ENCODE data around the gene BCAS3.

Gene BCAS3

DNA sequence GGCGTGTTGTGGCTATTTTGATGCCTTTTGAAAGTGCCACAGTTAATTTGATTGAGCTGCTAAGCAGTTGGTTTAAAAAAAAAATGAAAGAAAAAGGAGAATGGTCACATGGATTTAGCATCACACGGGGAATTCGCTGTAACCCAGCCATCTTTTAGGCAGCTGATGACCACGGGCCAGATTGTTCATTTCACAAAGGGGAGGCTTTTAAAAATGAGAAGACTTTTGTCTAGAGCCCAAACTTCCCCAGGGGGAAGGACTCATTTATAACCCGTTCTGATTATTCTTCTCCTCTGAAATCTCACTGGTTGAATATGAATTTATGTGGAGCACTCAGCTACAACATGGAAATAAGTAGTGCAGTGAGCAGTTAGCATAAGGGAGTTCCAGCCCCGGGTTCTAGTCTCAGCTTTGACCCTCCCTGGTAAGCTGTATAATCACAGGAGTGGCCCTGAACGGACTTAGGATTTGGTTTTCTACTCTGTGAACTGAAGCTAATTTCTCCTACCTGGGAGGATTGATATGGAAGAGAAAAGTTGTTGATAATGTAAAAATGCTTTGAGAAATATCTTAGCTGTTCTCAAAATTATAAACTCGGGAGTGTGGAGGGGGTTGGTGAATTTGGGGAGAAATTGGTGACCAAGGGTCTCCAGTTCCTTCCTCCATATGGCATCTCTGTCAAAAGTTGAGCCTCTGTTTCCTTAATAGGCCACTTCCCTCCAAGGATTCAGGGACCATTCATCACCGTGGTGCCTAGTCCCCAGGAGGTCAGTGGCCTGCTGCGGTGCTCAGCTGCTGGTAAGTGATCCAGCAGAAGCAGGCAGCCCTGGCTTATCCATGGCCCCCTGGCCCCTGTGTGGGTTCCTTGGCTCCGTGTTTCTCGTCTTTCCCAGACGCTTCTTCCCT is 645.6 kb downstream of the BCAS3 start:
- no peak for DNase-seq (ENCODE audit: low read depth)

DNA sequence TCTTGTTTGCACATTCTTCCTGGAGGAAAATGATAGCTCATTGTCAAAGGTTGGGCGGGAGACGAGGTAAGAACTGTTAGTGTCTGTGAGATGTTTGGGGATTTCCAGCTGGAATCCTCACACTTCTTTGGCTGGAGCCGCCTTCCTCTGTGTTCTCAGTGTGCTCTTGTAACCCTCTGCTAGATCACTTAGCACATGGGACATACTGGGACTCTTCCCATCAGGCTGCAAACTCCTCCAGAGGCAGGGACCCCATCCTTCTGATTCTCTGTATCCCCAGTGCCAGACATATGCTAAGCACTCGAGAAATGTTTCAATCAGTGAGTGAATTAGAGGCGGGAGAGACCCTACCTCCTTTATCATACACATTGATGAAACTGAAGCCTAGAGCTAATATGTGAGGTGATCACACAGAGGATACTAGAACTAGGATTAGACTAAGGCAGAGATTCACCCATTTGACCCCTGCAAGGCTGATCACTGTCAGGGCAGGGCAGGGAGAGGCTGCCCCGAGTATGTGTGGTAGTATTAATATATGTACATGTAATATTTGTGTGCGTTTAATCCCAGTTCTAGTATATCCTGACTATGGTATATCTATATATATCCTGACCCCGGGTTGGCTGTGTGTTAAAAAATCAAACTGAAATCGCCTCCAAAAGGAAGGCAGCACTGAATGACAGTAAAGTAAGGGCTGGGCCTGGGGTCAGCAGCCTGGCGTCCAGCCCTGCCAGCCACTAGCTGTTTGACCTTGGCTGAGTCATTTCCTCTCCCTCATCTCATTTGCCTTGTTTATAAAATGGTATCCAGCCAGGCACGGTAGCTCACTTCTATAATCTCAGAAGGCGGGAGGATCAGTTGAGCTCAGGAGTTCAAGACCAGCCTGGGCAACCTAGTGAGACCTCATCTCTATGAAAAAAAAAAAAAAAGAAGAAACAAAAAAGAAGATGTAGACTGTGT is 646.5 kb downstream of the BCAS3 start:
- DNase-seq (ENCODE audit: low read depth) = no peak

DNA sequence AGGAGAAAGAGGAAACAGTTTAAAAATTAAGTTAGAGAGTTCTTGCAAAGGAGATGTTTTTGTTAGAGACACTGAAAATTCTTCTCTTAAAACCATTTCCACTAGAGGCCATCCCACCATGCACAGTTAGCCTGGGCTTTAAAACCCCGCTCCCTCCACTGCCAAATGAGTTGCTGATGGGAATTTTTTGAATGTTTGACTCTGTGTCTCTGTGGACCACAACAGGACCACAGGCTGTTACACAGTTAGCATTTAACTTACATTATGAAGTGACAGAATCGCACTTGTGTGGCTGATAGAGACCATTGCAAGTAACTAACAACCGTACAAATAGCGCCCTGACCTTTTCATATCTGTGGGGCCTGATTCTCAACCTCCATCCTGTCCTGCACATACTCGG is 647.3 kb downstream of the BCAS3 start:
- no peak for DNase-seq (ENCODE audit: low read depth)

DNA sequence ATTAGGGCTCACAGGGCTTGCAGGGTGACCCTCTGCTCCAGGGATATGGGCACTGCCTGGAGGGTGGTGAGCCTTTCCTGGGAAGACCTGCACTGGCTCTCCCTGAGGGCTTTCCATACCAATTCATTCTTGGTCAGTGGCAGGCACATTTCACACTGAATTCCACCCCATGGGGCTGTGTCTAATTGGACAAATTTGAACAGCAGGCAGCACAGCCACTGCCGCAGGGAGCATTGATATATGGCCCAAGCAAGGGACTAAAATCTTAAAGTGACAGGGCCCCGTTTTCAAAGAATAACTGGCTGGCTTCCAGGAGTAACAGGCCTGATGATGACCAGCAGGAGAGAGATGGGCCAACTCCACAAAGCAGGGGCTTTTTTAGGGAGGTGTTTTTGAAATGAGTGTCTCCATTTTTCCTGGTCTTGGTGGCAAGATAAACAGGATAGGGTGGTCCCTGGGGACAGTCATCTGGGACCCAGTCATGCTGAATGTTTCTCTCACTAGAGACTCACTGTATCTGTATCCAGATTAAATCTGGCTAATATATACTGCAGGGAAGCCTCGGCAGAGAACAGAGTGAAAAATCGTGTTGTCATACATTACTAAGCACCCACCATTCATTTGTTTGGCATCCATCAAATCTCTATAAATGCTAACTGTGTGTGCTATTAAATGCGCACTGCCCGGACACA is 647.9 kb downstream of the BCAS3 start:
- DNase-seq (ENCODE audit: low read depth) = no peak

DNA sequence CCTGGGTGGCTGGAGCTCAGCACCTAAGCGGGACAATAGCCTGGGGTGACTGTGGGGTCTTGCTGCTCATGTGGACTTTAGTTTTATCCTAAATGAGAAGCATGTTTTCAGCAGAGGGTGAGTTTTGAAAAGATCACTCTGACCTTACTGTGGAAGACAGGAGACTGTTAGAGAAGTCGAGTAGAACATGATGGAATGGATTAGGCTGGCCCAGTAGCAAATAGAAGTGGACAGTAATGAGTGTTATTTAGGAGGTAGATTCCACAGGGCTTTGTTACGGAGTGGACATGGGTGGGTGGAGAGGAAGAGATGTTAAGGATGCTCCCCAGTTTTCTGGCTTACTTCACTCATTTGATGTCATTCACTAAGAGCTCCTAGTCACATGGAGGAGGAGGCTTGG is 648.7 kb downstream of the BCAS3 start:
- DNase-seq (ENCODE audit: low read depth) = no peak

DNA sequence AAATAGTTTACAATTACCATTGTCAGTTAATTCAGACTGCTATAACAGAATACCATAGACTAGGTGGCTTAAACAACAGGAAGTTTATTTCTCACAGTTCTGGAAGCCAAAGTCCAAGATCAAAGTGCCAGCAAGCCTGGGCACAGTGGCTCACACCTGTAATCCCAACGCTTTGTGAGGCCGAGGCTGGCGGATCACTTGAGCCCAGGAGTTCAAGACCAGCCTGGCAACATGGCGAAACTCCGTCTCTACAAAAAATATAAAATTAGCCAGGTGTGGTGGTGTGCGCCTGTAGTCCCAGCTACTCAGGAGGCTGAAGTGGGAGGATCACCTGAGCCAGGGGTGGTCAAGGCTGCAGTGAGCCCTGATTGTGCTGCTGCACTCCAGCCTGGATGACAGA is 650.7 kb downstream of the BCAS3 start:
- DNase-seq (ENCODE audit: low read depth) = no peak

DNA sequence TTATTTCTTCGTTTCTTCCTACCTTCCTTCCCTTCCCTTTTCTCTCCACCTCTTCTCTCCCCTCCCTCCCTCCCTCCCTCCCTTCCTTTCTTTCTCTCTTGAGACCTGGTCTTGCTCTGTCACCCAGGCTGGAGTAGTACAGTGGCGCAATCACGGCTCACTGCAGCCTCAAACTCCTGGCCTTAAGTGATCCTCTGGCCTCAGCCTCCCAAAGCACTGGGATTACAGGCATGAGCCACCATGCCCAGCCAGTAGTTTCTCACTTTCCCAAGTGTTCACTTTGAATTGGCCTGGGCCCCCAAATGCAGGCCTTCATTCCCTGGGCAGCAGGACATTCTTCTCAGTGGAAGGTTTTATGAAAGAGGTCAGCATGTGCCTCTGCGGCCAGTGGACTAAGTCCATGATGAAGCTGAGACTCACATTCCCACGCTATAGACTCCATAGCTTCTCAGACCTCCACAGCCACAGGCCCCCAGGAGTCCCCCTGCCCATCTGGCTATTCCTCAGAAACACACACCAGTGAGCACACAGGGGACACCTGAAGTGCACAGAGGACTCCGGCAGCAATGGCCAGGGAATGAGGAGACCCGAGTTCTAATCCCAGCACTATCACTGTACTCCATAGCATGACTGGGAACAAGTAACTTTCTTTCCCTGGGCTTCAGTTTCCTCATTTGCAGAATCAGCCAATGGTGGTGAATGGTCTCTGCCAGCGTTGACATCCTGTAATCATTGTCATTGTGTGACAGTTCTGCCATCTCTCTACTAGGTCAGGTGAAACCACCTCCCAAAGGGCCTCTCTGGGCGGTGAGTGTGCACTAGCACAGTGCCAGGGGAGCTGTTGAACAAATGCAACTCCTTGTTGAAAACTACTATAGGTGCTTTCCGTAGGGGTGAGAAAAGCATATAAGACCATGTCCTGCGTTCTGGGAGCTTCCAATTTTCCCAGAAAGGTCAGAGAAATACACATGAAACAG is 652.8 kb downstream of the BCAS3 start:
- DNase-seq (ENCODE audit: low read depth) = no peak

DNA sequence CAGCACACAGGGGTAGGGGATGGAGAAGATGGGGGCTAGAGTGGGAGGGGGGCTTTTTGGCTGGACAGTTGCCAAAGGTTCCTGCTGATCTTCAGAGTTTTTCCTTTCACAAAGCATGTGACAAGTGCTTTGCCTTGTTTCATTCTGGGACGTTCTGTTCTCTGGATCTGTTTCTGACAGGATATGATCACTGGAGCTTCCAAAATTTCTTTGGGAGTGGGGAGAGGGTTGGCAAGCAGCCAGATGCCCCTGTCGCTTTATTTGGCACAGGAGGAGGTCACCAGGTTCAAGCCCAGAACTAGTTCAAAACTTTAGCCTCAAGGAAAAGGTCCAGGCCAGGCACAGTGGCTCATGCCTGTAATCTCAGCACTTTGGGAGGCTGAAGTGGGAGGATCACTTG is 653.5 kb downstream of the BCAS3 start:
- no peak for DNase-seq (ENCODE audit: low read depth)

DNA sequence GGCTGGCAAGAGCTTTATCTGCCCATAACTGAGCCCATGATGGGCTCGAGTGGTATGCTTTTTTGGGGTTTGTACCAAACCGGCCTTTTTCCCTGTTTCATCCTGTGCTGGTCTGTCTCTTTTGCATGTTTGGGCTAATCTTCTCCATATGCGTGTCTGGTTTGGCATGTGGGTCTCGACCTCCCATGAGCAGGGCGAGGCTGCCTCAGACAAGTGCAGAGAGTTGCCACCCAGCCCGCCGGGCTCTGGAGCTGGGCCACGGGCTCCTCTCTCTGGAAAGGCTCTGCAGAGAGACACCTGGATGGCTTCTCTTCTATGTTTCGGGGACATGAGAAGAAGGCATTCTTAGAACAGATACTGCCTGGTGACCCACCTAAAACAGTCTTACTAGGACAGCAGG is 654.2 kb downstream of the BCAS3 start:
- no peak for DNase-seq (ENCODE audit: low read depth)

DNA sequence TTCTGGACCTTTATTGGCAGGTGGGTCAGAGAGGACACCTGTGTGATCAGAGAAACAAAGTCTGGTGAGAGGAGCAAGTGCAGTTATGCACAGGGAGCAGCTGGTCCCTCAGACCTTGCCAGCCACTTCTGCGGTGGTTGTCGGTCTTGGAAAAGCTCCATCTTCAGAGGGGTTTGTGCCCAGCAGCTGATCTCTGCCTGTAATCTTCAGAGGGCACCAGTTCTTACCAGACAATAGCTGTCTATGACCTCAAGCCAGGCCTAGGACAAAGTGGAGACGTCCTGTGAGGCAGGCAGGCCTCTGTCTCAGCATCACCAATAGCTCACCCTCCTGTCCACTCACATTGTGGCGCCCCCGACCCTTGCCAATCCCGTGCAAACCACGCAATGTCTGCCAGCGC is 655.5 kb downstream of the BCAS3 start:
- DNase-seq (ENCODE audit: low read depth) = no peak

DNA sequence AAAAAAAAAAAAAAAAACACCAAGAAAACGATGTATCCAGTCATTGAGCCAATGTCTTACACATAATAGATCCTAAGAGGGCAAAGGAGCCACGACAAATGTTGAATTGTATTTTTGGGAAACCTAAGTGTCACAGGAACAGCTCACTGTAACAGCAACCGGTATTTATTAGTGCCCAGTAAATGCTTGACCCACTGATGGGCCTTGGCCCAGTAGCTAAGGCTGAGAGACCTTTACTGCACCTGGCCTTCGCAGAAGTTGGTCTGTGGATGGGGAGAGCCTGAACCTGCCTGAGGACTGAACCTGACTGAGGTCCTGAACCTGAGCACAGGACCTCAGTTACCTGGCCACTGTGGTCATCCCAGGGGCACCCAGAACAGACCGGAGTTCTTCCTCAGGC is 657.0 kb downstream of the BCAS3 start:
- no peak for DNase-seq (ENCODE audit: low read depth)

DNA sequence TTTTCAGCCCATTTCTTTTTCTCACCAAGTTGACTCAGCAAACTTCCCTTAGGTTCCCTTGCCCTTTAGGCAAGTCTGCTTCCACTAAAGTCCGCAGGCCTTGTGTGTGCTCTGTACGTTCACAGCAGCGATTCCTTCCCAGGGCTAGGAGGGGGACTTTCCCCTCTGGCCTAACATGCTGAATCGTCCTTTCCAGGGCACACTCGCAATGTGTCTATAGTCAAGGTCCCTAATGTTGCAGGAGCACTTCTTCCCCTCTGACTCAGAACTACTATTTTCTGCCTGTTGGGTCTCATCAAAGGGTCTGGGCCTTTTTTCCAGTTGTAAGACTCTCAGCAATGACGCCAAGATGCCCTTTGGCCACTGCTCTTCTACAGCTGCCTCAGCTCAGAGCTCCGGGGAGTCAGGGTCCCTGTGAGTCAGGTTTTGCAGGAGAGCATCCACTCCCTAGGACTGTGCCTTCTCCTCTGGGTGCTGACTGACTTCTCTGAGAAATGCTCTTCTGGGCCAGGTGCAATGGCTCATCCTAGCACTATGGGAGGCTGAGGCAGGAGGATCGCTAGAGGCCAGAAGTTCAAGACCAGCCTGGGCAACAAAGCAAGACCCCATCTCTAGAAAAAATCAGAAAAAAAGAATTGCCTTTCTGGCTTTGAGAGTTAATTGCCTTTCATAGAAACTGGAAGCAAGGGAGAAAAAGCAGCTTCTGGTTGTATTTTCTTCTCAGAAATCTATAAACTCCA is 657.6 kb downstream of the BCAS3 start:
- DNase-seq (ENCODE audit: low read depth) = no peak

DNA sequence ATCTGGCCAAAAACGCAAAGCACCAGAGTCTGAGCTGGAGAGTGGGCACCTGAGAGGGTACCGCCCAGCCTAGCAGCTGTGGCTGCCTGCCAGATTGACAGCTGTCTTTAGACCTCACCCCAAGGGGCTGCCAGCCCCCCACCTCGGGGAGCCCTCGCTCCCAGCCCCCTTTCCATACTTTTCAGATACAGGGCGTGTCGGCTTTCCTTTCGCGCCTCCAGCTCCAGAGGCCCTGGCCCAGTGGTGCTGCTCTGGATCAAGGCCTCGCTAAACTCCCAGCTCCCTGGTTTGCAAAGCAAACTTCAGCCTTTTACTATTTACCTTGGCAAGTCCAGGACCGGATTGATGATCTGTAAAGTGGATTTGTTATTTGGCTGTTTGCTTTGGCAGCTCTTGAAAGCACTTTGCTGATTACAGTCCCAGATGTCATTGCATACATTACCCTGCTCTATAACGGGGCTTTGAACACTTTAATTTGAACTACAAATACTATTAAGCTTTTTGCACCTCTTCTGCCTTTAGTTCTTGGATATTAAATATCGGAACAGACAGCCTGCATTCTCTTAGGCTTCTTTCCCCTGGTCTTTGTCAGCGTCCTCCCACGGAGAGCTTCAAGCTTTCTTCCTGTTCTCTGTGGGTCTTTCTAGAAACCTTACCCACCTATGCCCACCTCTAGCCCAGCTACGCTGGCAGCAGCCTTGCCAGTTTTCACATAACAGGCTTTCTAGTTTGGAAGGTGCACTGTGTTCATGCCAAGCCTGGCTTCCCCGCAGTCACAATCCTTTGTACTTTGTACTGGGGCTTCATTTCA is 658.4 kb downstream of the BCAS3 start:
- no peak for DNase-seq (ENCODE audit: low read depth)

DNA sequence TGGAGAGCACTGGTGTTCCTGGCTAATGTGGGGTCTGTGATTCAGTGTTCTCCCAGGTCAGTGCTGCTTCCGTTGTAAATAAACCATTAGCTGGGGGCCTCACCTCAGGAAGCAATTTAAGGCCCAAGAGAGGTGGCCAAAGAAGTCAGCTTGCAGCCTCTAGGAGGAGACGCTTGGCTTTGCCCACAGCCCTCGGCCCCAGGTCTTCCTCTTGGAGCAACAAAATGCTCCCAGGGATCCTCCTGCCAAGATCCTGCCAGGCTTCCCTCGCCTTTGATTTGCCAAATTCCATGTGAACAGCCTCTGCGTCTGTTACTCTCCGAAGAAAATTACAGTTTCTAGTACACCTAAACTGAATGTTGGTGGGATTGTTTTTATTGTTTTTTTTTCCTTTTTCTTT is 659.6 kb downstream of the BCAS3 start:
- no peak for DNase-seq (ENCODE audit: low read depth)

DNA sequence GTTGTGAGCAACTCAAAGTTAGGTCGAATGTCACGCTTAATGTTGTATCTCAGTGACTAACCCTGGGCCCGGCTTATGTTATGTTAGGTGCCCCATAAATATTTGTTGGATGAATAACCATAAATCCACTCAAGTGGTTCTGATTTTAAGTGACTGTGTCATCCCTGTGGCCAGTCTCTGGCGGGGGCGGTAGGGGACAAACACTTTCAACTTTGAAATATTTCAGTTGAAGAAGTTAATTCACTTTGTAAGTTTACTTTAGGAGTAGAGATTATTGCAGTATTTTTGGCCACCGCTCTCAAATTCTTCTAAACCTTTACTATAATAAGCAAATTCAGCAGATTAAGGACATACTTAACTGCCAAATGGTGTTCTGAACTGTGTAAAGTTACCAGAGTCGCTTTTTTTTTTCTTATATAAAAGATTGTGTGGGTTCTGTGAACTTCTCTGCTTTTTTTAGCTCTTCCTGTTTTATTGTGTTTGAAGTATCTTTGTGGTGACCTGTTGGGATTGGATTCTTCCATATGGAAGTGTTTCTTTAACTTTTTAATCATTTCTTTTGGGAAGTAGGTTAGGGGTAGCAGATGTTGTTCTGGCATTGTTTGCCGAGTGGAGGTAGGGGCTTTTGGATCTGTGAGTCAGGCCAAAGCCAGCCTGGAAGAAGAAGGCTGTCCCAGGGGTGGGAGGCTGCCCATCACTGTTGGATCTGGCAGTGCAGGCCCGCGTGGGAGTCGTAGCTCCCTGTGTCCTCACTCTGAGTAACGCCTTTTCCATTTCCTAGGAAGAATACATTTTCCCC is 660.5 kb downstream of the BCAS3 start:
- peak; percentile 62 for DNase-seq (ENCODE audit: low read depth)

DNA sequence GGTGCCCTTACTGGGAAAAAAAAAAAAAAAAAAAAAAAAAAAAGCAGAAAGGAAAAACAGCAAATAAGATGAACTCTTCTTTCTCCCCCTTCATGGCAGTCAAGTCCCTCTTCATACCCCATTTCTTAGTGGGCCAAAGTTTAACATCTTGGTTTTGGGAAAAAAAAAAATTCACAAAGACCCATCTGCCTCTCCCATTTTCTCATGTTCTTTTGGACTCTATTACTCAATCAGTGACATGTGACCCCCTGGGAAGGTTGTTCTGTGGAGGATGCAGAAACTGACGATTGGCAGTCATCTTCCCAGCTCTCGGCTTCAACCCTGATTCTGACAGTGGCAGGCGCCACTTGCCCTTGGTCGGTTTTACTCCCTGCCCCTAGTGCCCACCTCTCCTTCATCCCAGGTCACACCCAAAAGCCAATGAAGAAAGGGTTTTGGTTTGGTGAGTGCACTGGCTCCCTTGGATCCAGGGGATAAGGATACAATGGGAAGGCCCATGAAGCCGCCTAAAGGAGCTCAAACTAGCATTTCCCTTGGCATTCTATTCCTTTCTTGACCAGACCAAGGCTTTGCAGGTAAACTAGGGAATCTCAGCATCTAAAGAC is 661.3 kb downstream of the BCAS3 start:
- no peak for DNase-seq (ENCODE audit: low read depth)

DNA sequence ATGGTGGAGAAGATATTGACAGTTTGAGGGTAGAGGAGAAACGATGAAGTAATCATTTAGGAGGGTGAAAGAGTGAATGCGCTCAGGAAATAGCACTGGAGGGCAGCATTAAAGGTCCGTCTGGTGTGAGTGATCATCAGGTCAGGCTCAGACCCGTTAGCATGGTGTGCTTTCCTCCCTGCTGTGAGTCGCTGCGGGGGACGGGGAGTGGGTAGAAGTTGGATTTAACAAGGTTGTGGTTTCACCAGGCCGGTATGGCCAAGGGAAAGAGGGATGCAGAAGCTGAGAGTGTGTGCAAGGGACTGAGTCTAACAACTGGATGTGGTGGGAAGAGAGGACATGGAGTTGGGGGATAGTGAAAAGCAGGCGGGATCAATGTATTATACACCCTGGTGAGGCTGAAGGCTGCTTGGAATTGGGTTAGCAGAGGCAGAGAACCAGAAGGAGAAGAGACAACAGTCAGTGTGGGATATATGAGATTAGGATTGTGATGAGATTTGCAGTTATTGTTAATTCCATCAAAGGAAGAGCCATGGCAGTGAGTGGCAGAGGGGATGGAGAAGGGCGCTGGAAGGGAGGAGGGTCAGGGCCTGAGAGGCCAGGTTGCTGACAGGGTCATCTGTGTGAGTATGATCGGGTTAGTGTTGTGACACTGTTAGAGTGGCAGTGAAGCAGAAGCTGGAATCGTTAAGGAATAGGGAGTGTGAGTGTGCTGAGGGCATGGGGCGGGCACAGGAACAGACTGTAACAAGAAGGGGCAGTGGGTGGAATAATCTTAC is 663.0 kb downstream of the BCAS3 start:
- DNase-seq (ENCODE audit: low read depth) = no peak

DNA sequence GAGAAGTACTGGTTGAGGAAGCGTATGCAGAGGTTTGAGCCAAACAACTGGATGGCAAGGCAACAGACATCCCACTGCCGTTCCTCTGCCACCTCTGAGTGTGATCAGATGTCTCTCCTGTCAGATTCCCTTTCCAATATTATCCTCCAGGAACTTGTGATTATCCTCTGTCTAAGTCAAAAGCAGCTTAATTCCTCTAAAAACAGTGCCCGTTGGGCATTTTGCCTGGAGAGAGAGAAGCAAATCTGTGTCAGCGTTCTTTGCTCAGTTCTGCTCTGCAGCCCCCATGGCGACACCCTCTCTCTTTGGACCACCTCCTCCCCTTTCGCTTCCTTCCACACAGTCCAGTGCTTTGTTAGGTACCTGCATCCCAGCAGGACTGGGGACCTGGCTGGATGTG is 665.9 kb downstream of the BCAS3 start:
- no peak for DNase-seq (ENCODE audit: low read depth)
